GM12878 (cell line): ENCODE results near the gene RPS6KA5. TPM values are rescaled to one million over a fixed set of nuclear protein-coding genes. Genes with fewer than 3 reads are reported as not detected.

Experiments
- ATAC-seq: fragments of 200-7000 bp; cut with Tn5 transposase; 3 replicates; pipeline ENCODE4 v1.9.1; 2020; ENCODE audit warnings: mild to moderate bottlenecking, moderate library complexity
- BruUV-seq: library from RNA; stranded (reverse); fragments of 400-500 nt; replicated peaks from 2 replicates; lab custom pipeline; 2021; lab: Mats Ljungman, UMichigan
- CTCF ChIA-PET: fragments of 300-600 bp; sonication (Branson Sonifier 250); formaldehyde crosslinking; extraction: SDS; loops from one replicate; lab custom pipeline; 2021; ENCODE audit warnings: inconsistent platforms; lab: Yijun Ruan, JAX
- POLR2A ChIA-PET: fragments of 350-600 bp; formaldehyde crosslinking; extraction: SDS; loops from one replicate; lab custom pipeline; 2021; ENCODE audit warnings: inconsistent platforms; lab: Charles Lee
- RAD21 ChIA-PET: fragments of 300-600 bp; sonication (Branson Sonifier 250); formaldehyde crosslinking; loops from one replicate; lab custom pipeline; 2023; ENCODE audit warnings: antibody characterized with exemption; ENCODE audit not compliant: unreplicated experiment; lab: Charles Lee
- SMC1A ChIA-PET: fragments of 300-600 bp; sonication (Branson Sonifier 250); formaldehyde crosslinking; loops from one replicate; lab custom pipeline; 2023; ENCODE audit not compliant: unreplicated experiment, uncharacterized antibody; lab: Charles Lee
- DNase-seq: peaks from one replicate; pipeline ENCODE4 v3.0.0-alpha.2; 2011; ENCODE audit warnings: low read depth, low spot score
- FAIRE-seq: peaks from 3 replicates; lab custom pipeline; 2011; peaks lifted over from hg19 to GRCh38; lab: Jason Lieb, UNC
- H2AFZ ChIP-seq: 2 replicates; pipeline ENCODE4 v1.6.0; 2011; ENCODE audit warnings: low read depth, low read length, control low read depth; ENCODE audit not compliant: control insufficient read depth
- H3K27ac ChIP-seq: 2 replicates; pipeline ENCODE4 v1.5.1; 2011; ENCODE audit warnings: control low read depth; ENCODE audit not compliant: control insufficient read depth, insufficient read depth
- H3K27me3 ChIP-seq, 2 experiments: replicated peaks in 1 of 2; 2 replicates each; pipeline versions ENCODE4 v1.6.0 to v1.6.1; 2011; ENCODE audit warnings: low read length in 1 of 2; ENCODE audit not compliant: control insufficient read depth in 2 of 2, insufficient read depth in 2 of 2
- H3K36me3 ChIP-seq, 2 experiments: 2 replicates each; pipeline ENCODE4 v1.5.1; 2011; ENCODE audit warnings: low read length in 1 of 2; ENCODE audit not compliant: control insufficient read depth in 2 of 2, insufficient read depth in 2 of 2
- H3K4me1 ChIP-seq: 2 replicates; pipeline ENCODE4 v1.6.1; 2011; ENCODE audit warnings: mild to moderate bottlenecking, low read length, moderate library complexity, mixed read lengths; ENCODE audit not compliant: control insufficient read depth, insufficient read depth
- H3K4me2 ChIP-seq: 2 replicates; pipeline ENCODE4 v1.6.0; 2011; ENCODE audit warnings: control low read depth; ENCODE audit not compliant: control insufficient read depth, insufficient read depth
- H3K4me3 ChIP-seq: fragments of 200-600 bp; sonication (generic); 2 replicates; pipeline ENCODE4 v1.5.1; 2016
- H3K79me2 ChIP-seq: 2 replicates; pipeline ENCODE4 v1.6.0; 2011; ENCODE audit warnings: low read length; ENCODE audit not compliant: control insufficient read depth, insufficient read depth
- H3K9ac ChIP-seq: 2 replicates; pipeline ENCODE4 v1.8.0; 2011; ENCODE audit warnings: low read length, control low read depth, mixed read lengths; ENCODE audit not compliant: control insufficient read depth, insufficient read depth
- H3K9me3 ChIP-seq: replicated peaks from 3 replicates; pipeline ENCODE4 v1.5.1; 2011; ENCODE audit warnings: mild to moderate bottlenecking, low read length; ENCODE audit not compliant: control insufficient read depth, insufficient read depth
- H4K20me1 ChIP-seq: 2 replicates; pipeline ENCODE4 v1.6.0; 2011; ENCODE audit not compliant: control insufficient read depth, insufficient read depth
- BHLHE40 ChIP-seq, 2 experiments: fragments of 450-650 bp in 1 of 2; IDR thresholded peaks; 2 replicates each; pipeline ENCODE4 v1.6.1; 2011 to 2017; ENCODE audit warnings: low read depth in 2 of 2, borderline replicate concordance in 1 of 2, improper control_type of control experiment in 1 of 2, low read length in 1 of 2, mild to moderate bottlenecking in 1 of 2
- CREB1 ChIP-seq: IDR thresholded peaks from 2 replicates; pipeline ENCODE4 v1.6.1; 2012; ENCODE audit warnings: low read depth, mild to moderate bottlenecking, inconsistent platforms
- IRF4 ChIP-seq: IDR thresholded peaks from 2 replicates; pipeline ENCODE4 v1.6.1; 2011; ENCODE audit warnings: low read depth, low read length
- SMAD1 ChIP-seq: fragments of 450-650 bp; IDR thresholded peaks from 2 replicates; pipeline ENCODE4 v1.6.1; 2018; ENCODE audit warnings: mild to moderate bottlenecking, low read depth; ENCODE audit not compliant: partially characterized antibody
- SPI1 ChIP-seq: IDR thresholded peaks from 2 replicates; pipeline ENCODE4 v1.6.1; 2011; ENCODE audit warnings: low read depth, mild to moderate bottlenecking, low read length, moderate library complexity, borderline replicate concordance; ENCODE audit not compliant: insufficient read depth
- STAT1 ChIP-seq: fragments of 450-650 bp; conservative IDR thresholded peaks from 2 replicates; pipeline ENCODE4 v1.6.1; 2014; ENCODE audit warnings: antibody characterized with exemption, mild to moderate bottlenecking
- TCF12 ChIP-seq: IDR thresholded peaks from 2 replicates; pipeline ENCODE4 v1.6.1; 2011; ENCODE audit warnings: low read depth, mild to moderate bottlenecking, low read length
- ZNF24 ChIP-seq: fragments of 450-650 bp; IDR thresholded peaks from 2 replicates; pipeline ENCODE4 v1.6.1; 2017; ENCODE audit warnings: antibody characterized with exemption, mild to moderate bottlenecking
- ZNF687 ChIP-seq: fragments of 450-650 bp; IDR thresholded peaks from 2 replicates; pipeline ENCODE4 v1.6.1; 2017; ENCODE audit warnings: mild to moderate bottlenecking, moderate library complexity
- WGBS: methylation state at CpG from one replicate; pipeline ENCODE4 v1.1.6; 2016; ENCODE audit warnings: low lambda C conversion rate; ENCODE audit not compliant: insufficient replicate concordance, insufficient coverage; ENCODE audit errors: missing lambda C conversion rate; 5-methylcytosine and 5-hydroxymethylcytosine counted together
- in situ Hi-C: fragments of 300-500 bp; cut with MboI; formaldehyde crosslinking; loops from 9 replicates; pipeline ENCODE4 v1.14.3; 2018; ENCODE audit warnings: mixed read lengths
- intact Hi-C: fragments of 100-400 bp; cut with micrococcal nuclease; formaldehyde crosslinking; loops from one replicate; pipeline ENCODE4 v1.14.2; 2022; ENCODE audit not compliant: unreplicated experiment
- polyA plus RNA-seq, 11 experiments: library from polyadenylated mRNA; depleted of rRNA in 4 of 11; unstranded in 6 of 11; stranded (reverse) in 5 of 11; fragments of >200 nt; fragmentation: Nextera tagmentation in 4 of 11; fragmentation: Illumina TruSeq in 1 of 11; extraction: Ambion mirVana in 4 of 11; extraction: Trizol in 1 of 11; gene quantifications; 1 replicate in 1 of 11; 2 replicates in 10 of 11; pipeline versions ENCODE4 v1.2.1 to v1.2.3, GENCODE V29; 2011 to 2016; ENCODE audit warnings: inconsistent platforms in 2 of 11, missing spikeins in 2 of 11, low read depth in 1 of 11
- total RNA-seq, 4 experiments: library from RNA; depleted of rRNA in 3 of 4; stranded (reverse); fragments of >200 nt in 3 of 4; fragmentation: Illumina TruSeq in 1 of 4; extraction: Trizol in 1 of 4; gene quantifications; 2 replicates each; pipeline versions ENCODE4 v1.2.1 to v1.2.3, GENCODE V29; 2013 to 2021
- TF ChIP-seq, protein P1 (sequence below): fragments of 450-650 bp; IDR thresholded peaks from 2 replicates; pipeline ENCODE4 v1.6.1; 2016; ENCODE audit warnings: mild to moderate bottlenecking, moderate library complexity, borderline replicate concordance
- TF ChIP-seq, protein P2 (sequence below): fragments of 450-650 bp; IDR thresholded peaks from 2 replicates; pipeline ENCODE4 v1.6.1; 2018; ENCODE audit warnings: borderline replicate concordance, mild to moderate bottlenecking; ENCODE audit not compliant: partially characterized antibody

RPS6KA5 gene
- total and polyA plus RNA-seq, 10 of the 15 experiments (the other 5 are each of a cell fraction or from before 2014, with no cell fraction given) = 1.4 to 7.0 (median 3.7) TPM

DNA sequence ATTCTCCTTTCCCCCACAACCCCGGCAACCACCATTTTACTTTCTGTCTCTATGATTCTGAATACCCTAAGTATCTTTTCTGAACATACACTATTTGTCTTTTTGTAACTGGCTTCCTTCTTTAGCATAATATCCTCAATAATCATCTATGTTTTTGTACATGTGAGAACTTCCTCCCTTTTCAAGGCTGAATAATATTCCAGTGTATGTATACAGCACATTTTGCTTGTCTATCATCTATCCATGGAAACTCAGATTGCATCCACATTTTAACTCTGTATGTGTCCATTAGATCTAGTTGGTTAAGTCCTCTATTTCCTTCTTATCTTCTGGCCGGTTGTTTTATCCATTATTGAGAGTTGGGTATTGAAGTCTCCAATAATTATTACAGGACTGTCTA, 180.2 kb downstream of the RPS6KA5 start:
- Histone ChIP-seq H3K4me1 (no peaks in the 10 kb centered on the region), H3K27ac (no peak overlapping the region), H3K4me3 (no peak overlapping the region), H2AFZ (no peak overlapping the region), H3K79me2 (no peaks in the 10 kb centered on the region), H3K36me3 (no peaks in the 10 kb centered on the region), H4K20me1 (no peaks in the 10 kb centered on the region), H3K27me3 (no peaks in the 10 kb centered on the region), H3K4me2 (no peak overlapping the region), H3K9ac (no peak overlapping the region), H3K9me3 (peaks cover 5% of the 10 kb centered on the region; the same call in 1 of the 3 replicates)
- 95% methylated on average over 2 of the region's 2 CpGs for WGBS
- intact Hi-C loops = no loop called here
- no peak for DNase-seq
- ChIA-PET RAD21 (no interaction called here), POLR2A (interaction anchor here (0.7 kb wide), 1 partner anchor 233 kb away, joined by 4 read pairs; the partner anchor contains the start of gene DGLUCY), CTCF (no interaction called here), SMC1A (no interaction called here)
- in situ Hi-C loops = no loop called here
- no peak for ATAC-seq
- no TSS peak for BruUV-seq
- no peak for FAIRE-seq
- TF ChIP-seq TCF12 = no peak
- TF ChIP-seq STAT1 = no peak
- TF ChIP-seq, protein P1, sequence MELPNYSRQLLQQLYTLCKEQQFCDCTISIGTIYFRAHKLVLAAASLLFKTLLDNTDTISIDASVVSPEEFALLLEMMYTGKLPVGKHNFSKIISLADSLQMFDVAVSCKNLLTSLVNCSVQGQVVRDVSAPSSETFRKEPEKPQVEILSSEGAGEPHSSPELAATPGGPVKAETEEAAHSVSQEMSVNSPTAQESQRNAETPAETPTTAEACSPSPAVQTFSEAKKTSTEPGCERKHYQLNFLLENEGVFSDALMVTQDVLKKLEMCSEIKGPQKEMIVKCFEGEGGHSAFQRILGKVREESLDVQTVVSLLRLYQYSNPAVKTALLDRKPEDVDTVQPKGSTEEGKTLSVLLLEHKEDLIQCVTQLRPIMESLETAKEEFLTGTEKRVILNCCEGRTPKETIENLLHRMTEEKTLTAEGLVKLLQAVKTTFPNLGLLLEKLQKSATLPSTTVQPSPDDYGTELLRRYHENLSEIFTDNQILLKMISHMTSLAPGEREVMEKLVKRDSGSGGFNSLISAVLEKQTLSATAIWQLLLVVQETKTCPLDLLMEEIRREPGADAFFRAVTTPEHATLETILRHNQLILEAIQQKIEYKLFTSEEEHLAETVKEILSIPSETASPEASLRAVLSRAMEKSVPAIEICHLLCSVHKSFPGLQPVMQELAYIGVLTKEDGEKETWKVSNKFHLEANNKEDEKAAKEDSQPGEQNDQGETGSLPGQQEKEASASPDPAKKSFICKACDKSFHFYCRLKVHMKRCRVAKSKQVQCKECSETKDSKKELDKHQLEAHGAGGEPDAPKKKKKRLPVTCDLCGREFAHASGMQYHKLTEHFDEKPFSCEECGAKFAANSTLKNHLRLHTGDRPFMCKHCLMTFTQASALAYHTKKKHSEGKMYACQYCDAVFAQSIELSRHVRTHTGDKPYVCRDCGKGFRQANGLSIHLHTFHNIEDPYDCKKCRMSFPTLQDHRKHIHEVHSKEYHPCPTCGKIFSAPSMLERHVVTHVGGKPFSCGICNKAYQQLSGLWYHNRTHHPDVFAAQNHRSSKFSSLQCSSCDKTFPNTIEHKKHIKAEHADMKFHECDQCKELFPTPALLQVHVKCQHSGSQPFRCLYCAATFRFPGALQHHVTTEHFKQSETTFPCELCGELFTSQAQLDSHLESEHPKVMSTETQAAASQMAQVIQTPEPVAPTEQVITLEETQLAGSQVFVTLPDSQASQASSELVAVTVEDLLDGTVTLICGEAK = no peak
- TF ChIP-seq SMAD1 = no peak
- TF ChIP-seq SPI1 = no peak
- TF ChIP-seq BHLHE40 (IDR thresholded peaks at IDR 0.05; ENCODE audit: borderline replicate concordance in 1 of 2, low read depth in 2 of 2, low read length in 1 of 2) = no peak
- TF ChIP-seq ZNF24 = no peak
- no peak for TF ChIP-seq CREB1
- no peak for TF ChIP-seq IRF4
- no peak for TF ChIP-seq ZNF687
- TF ChIP-seq, protein P2, sequence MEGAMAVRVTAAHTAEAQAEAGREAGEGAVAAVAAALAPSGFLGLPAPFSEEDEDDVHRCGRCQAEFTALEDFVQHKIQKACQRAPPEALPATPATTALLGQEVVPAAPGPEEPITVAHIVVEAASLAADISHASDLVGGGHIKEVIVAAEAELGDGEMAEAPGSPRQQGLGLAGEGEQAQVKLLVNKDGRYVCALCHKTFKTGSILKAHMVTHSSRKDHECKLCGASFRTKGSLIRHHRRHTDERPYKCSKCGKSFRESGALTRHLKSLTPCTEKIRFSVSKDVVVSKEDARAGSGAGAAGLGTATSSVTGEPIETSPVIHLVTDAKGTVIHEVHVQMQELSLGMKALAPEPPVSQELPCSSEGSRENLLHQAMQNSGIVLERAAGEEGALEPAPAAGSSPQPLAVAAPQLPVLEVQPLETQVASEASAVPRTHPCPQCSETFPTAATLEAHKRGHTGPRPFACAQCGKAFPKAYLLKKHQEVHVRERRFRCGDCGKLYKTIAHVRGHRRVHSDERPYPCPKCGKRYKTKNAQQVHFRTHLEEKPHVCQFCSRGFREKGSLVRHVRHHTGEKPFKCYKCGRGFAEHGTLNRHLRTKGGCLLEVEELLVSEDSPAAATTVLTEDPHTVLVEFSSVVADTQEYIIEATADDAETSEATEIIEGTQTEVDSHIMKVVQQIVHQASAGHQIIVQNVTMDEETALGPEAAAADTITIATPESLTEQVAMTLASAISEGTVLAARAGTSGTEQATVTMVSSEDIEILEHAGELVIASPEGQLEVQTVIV = no peak
